Natural killer cell (primary cell): ENCODE measurements around the gene KCNJ18. TPM values are rescaled to one million over a fixed set of nuclear protein-coding genes. Genes with fewer than 3 reads are reported as not detected.
"Not testable (repeated sequence)": the region's sequence is repeated elsewhere in the genome, so short reads cannot be mapped to it uniquely, and the experiment has no call there.

ENCODE experiments used
- ATAC-seq, 3 donors: fragments of 150-1000 bp in 2 of 3; fragments of 200-7000 bp in 1 of 3; cut with Tn5 transposase; 1 replicate in 1 of 3; 2 replicates in 2 of 3; pipeline ENCODE4 v1.10.0; 2021; ENCODE audit warnings: mild to moderate bottlenecking in 2 of 3, moderate library complexity in 2 of 3
- DNase-seq, 2 donors: peaks; one replicate each; pipeline versions ENCODE4 v3.0.0 to v3.0.0-alpha.2; 2013 to 2021; ENCODE audit warnings: mixed read lengths in 1 of 2
- H3K27ac ChIP-seq: one replicate; pipeline ENCODE4 v1.5.1; 2013; ENCODE audit warnings: mild to moderate bottlenecking, low read length
- H3K27me3 ChIP-seq: one replicate; pipeline ENCODE4 v1.6.1; 2013; ENCODE audit warnings: low read length; ENCODE audit not compliant: control insufficient read depth, insufficient read depth
- H3K36me3 ChIP-seq: one replicate; pipeline ENCODE4 v1.6.1; 2013; ENCODE audit warnings: low read length; ENCODE audit not compliant: control insufficient read depth, insufficient read depth
- H3K4me1 ChIP-seq: one replicate; pipeline ENCODE4 v1.6.1; 2013; ENCODE audit warnings: low read length; ENCODE audit not compliant: control insufficient read depth, insufficient read depth
- H3K4me3 ChIP-seq: one replicate; pipeline ENCODE4 v1.5.1; 2013; ENCODE audit warnings: low read length
- H3K9me3 ChIP-seq: one replicate; pipeline ENCODE4 v1.6.1; 2013; ENCODE audit warnings: low read length; ENCODE audit not compliant: control insufficient read depth, insufficient read depth
- H3K27ac Mint-ChIP-seq, 2 donors: one replicate each; pipeline ENCODE4 v1.8.0; 2022; ENCODE audit warnings: mild to moderate bottlenecking in 2 of 2, mixed read lengths in 2 of 2, moderate library complexity in 1 of 2
- H3K27me3 Mint-ChIP-seq, 2 donors: one replicate each; pipeline ENCODE4 v1.8.0; 2022; ENCODE audit warnings: low read depth in 2 of 2, mixed read lengths in 2 of 2
- H3K36me3 Mint-ChIP-seq: one replicate; pipeline ENCODE4 v1.8.0; 2022; ENCODE audit warnings: mixed read lengths
- H3K4me1 Mint-ChIP-seq, 2 donors: one replicate each; pipeline ENCODE4 v1.8.0; 2022; ENCODE audit warnings: mixed read lengths in 2 of 2
- H3K4me3 Mint-ChIP-seq: one replicate; pipeline ENCODE4 v1.8.0; 2022; ENCODE audit warnings: mild to moderate bottlenecking, moderate library complexity, mixed read lengths
- H3K9me3 Mint-ChIP-seq, 2 donors: one replicate each; pipeline ENCODE4 v1.8.0; 2022; ENCODE audit warnings: mixed read lengths in 2 of 2
- WGBS: methylation state at CpG from one replicate; pipeline ENCODE4 v1.1.7; 2013; ENCODE audit warnings: missing lambda C conversion rate; ENCODE audit not compliant: insufficient coverage; 5-methylcytosine and 5-hydroxymethylcytosine counted together
- intact Hi-C: fragments of 100-400 bp; cut with micrococcal nuclease; formaldehyde crosslinking; loops from one replicate; pipeline ENCODE4 v1.14.2; 2022
- total RNA-seq, 4 donors: library from RNA; stranded (reverse); fragments of 120-200 nt in 1 of 4; gene quantifications; one replicate each; pipeline versions ENCODE4 v1.2.3 to v1.2.4, GENCODE V29; 2013 to 2022

Gene KCNJ18
- total RNA-seq, 3 donors from 2014 or later (not counting 1 experiment from before 2014, with no cell fraction given) = not detected

DNA sequence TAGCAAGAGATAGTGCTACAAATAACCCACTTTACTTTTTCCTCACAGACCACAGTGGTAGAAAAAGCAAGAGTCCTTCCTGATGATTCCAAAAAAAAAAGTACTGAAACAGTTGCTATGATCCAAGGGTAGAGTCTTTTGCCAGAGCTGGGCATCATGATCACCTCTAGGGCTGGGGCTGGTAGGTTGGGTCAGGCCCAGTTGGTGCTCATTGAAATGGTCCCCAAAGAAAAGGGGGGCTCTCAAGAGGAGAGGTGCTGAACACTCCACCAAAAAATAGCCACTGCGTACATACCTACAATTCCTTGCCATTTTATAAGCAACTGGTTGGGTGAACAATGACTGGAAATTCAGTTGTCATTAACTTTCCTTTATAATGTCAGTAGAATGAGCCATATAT is 30.9 kb upstream of the KCNJ18 start:
- H3K36me3 ChIP-seq, H3K36me3 Mint-ChIP-seq, ATAC-seq, H3K27me3 ChIP-seq, H3K9me3 ChIP-seq, H3K27ac ChIP-seq, H3K27me3 Mint-ChIP-seq, intact Hi-C loops, H3K27ac Mint-ChIP-seq, H3K4me3 ChIP-seq, H3K4me3 Mint-ChIP-seq, H3K9me3 Mint-ChIP-seq, H3K4me1 Mint-ChIP-seq, DNase-seq, H3K4me1 ChIP-seq: not testable (repeated sequence)
- WGBS = 80% methylated on average over 1 of the region's 1 CpG

DNA sequence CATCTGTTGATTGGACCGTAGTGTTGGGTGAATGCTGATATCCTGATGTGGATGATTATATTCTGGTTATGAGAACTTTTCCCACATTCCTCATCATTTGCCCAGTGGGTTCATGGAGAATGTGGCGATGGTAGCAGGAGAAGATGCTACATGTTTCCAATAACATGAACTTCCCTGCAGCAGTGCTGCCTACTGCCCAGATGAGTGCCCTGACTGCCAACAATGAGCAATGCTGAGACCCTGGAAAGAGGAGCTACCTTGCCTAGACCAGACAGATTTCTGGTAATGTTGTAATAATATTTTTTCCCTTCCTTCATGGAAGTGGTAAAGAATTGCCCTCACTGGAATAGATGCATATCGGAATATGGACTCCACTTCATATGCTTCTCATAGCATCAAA is 29.2 kb upstream of the KCNJ18 start:
- H3K36me3 Mint-ChIP-seq, H3K4me1 ChIP-seq, H3K36me3 ChIP-seq, intact Hi-C loops, H3K4me3 Mint-ChIP-seq, H3K27me3 ChIP-seq, ATAC-seq, H3K4me3 ChIP-seq, DNase-seq, H3K4me1 Mint-ChIP-seq, H3K27me3 Mint-ChIP-seq, H3K9me3 Mint-ChIP-seq, H3K27ac ChIP-seq, H3K27ac Mint-ChIP-seq: not testable (repeated sequence)
- peaks cover 15% of the 10 kb centered on the region for H3K9me3 ChIP-seq
- 85% methylated on average over 2 of the region's 3 CpGs for WGBS

DNA sequence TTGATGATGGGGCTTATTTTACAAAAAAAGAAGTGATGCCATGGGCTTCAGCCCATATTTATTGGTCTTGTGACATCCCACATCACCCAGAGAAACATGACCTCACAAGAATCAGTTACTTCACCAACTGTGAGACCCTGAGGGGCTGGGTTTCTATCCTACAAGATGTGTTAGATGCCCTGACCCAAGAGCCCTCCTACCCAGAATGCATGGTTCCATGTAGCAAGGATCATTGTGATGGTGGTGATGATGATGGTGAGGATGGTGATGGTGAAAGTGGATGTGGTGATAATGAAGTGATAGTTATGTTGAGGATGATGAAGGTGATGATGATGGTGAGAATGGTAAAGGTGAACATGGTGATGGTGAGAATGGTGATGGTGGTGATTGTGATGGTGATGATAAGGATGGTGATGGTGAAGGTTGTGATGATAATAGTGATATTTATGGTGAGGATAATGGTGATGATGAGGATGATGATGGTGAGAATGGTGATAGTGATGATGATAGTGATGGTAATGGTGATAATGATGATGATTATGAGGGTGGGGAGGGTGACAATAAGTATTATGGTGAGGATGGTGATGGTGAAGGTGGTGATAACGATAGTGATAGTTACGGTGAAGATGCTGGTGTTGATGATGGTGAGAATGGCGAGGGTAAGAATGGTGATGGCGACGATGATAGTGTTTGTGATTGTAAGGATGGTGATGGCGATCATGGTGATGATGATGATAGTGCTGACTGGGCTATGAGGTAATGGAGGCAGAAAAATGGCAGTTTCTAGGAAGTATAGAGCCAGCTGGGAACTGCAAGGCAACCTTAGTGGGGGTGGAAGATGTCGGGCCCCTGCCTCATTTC is 28.5 kb upstream of the KCNJ18 start:
- H3K4me1 Mint-ChIP-seq, H3K27me3 ChIP-seq, H3K27ac Mint-ChIP-seq, DNase-seq, H3K9me3 Mint-ChIP-seq, intact Hi-C loops, H3K4me3 ChIP-seq, H3K4me3 Mint-ChIP-seq, H3K4me1 ChIP-seq, H3K27ac ChIP-seq, H3K27me3 Mint-ChIP-seq, H3K36me3 ChIP-seq, H3K36me3 Mint-ChIP-seq: not testable (repeated sequence)
- peaks cover 15% of the 10 kb centered on the region for H3K9me3 ChIP-seq
- ATAC-seq = peak in 1 of 3 donors; percentile 56
- 70% methylated on average over 6 of the region's 7 CpGs for WGBS

- H3K4me1 ChIP-seq, H3K4me1 Mint-ChIP-seq, H3K36me3 ChIP-seq, H3K36me3 Mint-ChIP-seq, intact Hi-C loops, H3K4me3 Mint-ChIP-seq, H3K27me3 Mint-ChIP-seq, H3K27me3 ChIP-seq, H3K27ac Mint-ChIP-seq, H3K27ac ChIP-seq, H3K9me3 Mint-ChIP-seq, ATAC-seq, DNase-seq, H3K4me3 ChIP-seq: not testable (repeated sequence)
- WGBS = no CpG with 5 or more reads among the region's 1 CpG
- peaks cover 15% of the 10 kb centered on the region for H3K9me3 ChIP-seq
Observed at GRCh38 chr17:21665171-21665570, 27.2 kb upstream of the KCNJ18 start.

DNA sequence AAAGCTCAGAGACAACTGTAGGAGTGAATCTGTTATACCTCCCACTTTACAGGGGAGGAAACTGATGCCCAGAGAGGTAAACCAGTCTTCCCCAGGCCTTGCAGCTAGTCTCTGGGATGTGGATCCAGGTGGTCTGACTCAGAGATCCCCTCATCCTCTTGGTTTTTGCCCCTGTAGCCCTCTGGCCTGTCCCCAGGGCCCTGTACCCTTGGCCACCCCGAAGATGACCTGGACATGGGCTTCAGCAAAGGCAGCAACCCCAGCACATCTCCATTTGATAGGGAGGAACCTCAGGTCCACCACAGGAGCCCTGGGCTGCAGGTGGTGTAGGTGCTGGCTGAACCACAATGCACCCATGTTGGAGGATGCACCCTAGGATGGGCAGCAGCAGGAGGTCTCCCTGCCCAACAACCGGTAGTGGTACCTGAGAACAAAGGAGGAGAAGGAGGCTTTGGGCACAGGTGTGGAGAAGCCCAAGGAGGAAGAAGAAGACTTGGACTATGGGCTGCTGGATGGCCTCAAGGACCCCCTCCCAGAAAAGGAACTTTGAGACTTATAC is 26.3 kb upstream of the KCNJ18 start:
- H3K4me3 Mint-ChIP-seq = not testable (repeated sequence)
- WGBS = 32% methylated on average over 2 of the region's 2 CpGs

DNA sequence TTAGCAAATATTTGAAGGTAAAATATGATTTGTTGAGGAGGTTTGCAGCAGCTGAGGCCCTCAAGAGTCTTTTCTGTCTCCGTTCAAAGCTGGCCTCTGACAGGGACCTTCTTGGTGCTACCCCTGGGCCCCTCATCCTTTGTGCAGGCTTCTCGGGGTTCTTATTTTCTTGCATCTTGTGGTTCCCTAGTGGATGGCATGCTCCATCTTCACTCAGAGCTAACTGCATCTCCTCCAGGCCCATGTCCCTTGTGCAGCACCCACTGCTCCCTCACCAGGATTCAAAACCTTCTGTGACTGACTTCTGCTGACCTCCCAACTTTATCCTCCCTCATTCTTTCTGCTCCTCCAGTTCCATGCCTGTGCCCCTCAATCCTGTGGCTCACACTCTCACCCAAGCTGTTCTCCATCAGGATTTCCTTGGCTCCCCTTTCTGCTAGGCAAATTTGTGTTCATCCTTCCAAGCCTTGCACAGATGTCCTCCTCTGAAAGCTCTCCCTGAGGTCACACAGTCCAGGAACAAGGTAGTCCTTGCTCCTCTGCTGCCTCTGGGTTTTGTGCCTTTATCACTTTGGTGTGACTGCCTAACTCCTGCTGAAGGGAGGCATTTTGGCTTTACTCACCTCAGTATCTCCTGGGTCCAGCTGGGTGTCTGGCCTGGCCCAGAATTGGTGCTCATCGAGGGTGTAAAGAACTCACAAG is 25.5 kb upstream of the KCNJ18 start:
- H3K27ac Mint-ChIP-seq, H3K4me1 ChIP-seq, H3K4me3 ChIP-seq, H3K36me3 ChIP-seq, H3K27me3 Mint-ChIP-seq, intact Hi-C loops, H3K4me3 Mint-ChIP-seq, H3K9me3 Mint-ChIP-seq, H3K27ac ChIP-seq, H3K27me3 ChIP-seq, H3K4me1 Mint-ChIP-seq, ATAC-seq, H3K36me3 Mint-ChIP-seq: not testable (repeated sequence)
- WGBS = 55% methylated on average over 3 of the region's 3 CpGs
- DNase-seq = peak in 1 of 2 donors; percentile 14
- peaks cover 12% of the 10 kb centered on the region for H3K9me3 ChIP-seq

More for the DNA sequence above, 26.3 kb upstream of the KCNJ18 start:
- H3K36me3 Mint-ChIP-seq, ATAC-seq, H3K9me3 Mint-ChIP-seq, H3K27me3 Mint-ChIP-seq, H3K4me1 Mint-ChIP-seq, H3K36me3 ChIP-seq, H3K27ac ChIP-seq, H3K4me1 ChIP-seq, intact Hi-C loops, H3K27me3 ChIP-seq, H3K4me3 ChIP-seq, H3K27ac Mint-ChIP-seq: not testable (repeated sequence)
- peaks cover 15% of the 10 kb centered on the region for H3K9me3 ChIP-seq
- DNase-seq = peak in 1 of 2 donors; percentile 13

GRCh38 chr17:21667413-21668117 is 24.8 kb upstream of the KCNJ18 start:
- H3K9me3 Mint-ChIP-seq, ATAC-seq, H3K4me3 ChIP-seq, H3K27ac Mint-ChIP-seq, H3K27me3 ChIP-seq, H3K4me1 ChIP-seq, intact Hi-C loops, H3K4me3 Mint-ChIP-seq, H3K27ac ChIP-seq, H3K27me3 Mint-ChIP-seq, H3K36me3 Mint-ChIP-seq, H3K36me3 ChIP-seq, H3K4me1 Mint-ChIP-seq: not testable (repeated sequence)
- peaks cover 12% of the 10 kb centered on the region for H3K9me3 ChIP-seq
- peak in 1 of 2 donors; percentile 15 for DNase-seq
- 54% methylated on average over 7 of the region's 7 CpGs for WGBS
